Activated naive CD4-positive, alpha-beta T cell treated with anti-CD3 and anti-CD28 coated beads, Interleukin-2, amount 10 ng/mL, durations not matched to agents 7 days and 5 days (primary cell): ENCODE measurements around the gene ZMYND15.

ENCODE experiments used
- CTCF ChIA-PET: fragments of 350-600 bp; sonication (Branson Sonifier 250); formaldehyde crosslinking; loops from one replicate; lab custom pipeline; 2021; ENCODE audit warnings: antibody characterized with exemption; lab: Charles Lee
- DNase-seq: peaks from one replicate; pipeline ENCODE4 v3.0.0-alpha.2; 2020
- H3K27ac Mint-ChIP-seq: one replicate; pipeline ENCODE4 v1.8.0; 2021; ENCODE audit warnings: mild to moderate bottlenecking, moderate library complexity, mixed read lengths
- H3K27me3 Mint-ChIP-seq: one replicate; pipeline ENCODE4 v1.8.0; 2021; ENCODE audit warnings: mild to moderate bottlenecking, mixed read lengths
- H3K36me3 Mint-ChIP-seq: one replicate; pipeline ENCODE4 v1.8.0; 2021; ENCODE audit warnings: mixed read lengths
- H3K4me1 Mint-ChIP-seq: one replicate; pipeline ENCODE4 v1.8.0; 2021; ENCODE audit warnings: mixed read lengths
- H3K4me3 Mint-ChIP-seq: one replicate; pipeline ENCODE4 v1.8.0; 2021; ENCODE audit warnings: mild to moderate bottlenecking, moderate library complexity, mixed read lengths
- H3K9me3 Mint-ChIP-seq: one replicate; pipeline ENCODE4 v1.8.0; 2021; ENCODE audit warnings: mixed read lengths

ZMYND15 gene

GRCh38 chr17:4768298-4768697 lies 28.7 kb downstream of the ZMYND15 start:
- no peak overlapping the region for H3K27ac Mint-ChIP-seq
- peaks cover 16% of the 10 kb centered on the region for H3K4me1 Mint-ChIP-seq
- H3K36me3 Mint-ChIP-seq, result no peaks in the 10 kb centered on the region
- H3K27me3 Mint-ChIP-seq, result peaks cover 39% of the 10 kb centered on the region
- CTCF ChIA-PET, result interaction anchor here (0.5 to 0.6 kb wide), 2 partner anchors 56 to 695 kb away, joined by 3 read pairs; no protein-coding TSS in a partner anchor
- no peak for DNase-seq
- no peak overlapping the region for H3K4me3 Mint-ChIP-seq
- H3K9me3 Mint-ChIP-seq, result no peaks in the 10 kb centered on the region

- Mint-ChIP-seq H3K9me3 (no peaks in the 10 kb centered on the region), H3K4me3 (no peak overlapping the region), H3K4me1 (peaks cover 16% of the 10 kb centered on the region), H3K27ac (no peak overlapping the region), H3K36me3 (no peaks in the 10 kb centered on the region), H3K27me3 (peaks cover 45% of the 10 kb centered on the region)
- no peak for DNase-seq
- CTCF ChIA-PET, result no interaction called here
Measured at GRCh38 chr17:4769628-4770027, 30.0 kb downstream of the ZMYND15 start.

GRCh38 chr17:4771519-4772234 lies 32.0 kb downstream of the ZMYND15 start, which contains the start of gene TM4SF5:
TSS of gene TM4SF5 (plus strand) at chr17:4771886. CDS start at chr17:4771923, 37 bp downstream.
- H3K4me1 Mint-ChIP-seq, result peaks cover 16% of the 10 kb centered on the region
- no peak within 1 kb of the TSS for H3K4me3 Mint-ChIP-seq
- peak; percentile 64 for DNase-seq
- CTCF ChIA-PET, result no interaction called here
- no peaks in the 10 kb centered on the region for H3K9me3 Mint-ChIP-seq
- H3K36me3 Mint-ChIP-seq, result no peaks in the 10 kb centered on the region
- H3K27ac Mint-ChIP-seq, result peak within 1 kb of the TSS; percentile 1
- peaks cover 45% of the 10 kb centered on the region for H3K27me3 Mint-ChIP-seq

GRCh38 chr17:4772235-4772613 lies 32.6 kb downstream of the ZMYND15 start:
- CTCF ChIA-PET, result no interaction called here
- Mint-ChIP-seq H3K27me3 (peaks cover 45% of the 10 kb centered on the region), H3K4me1 (peaks cover 16% of the 10 kb centered on the region), H3K9me3 (no peaks in the 10 kb centered on the region), H3K4me3 (no peak overlapping the region), H3K27ac (no peak overlapping the region), H3K36me3 (no peaks in the 10 kb centered on the region)
- DNase-seq, result no peak

GRCh38 chr17:4777969-4778760 lies 38.5 kb downstream of the ZMYND15 start:
- CTCF ChIA-PET, result interaction anchor here (2.2 kb wide), 1 partner anchor 12 kb away, joined by 7 read pairs; no protein-coding TSS in a partner anchor
- no peak for DNase-seq
- Mint-ChIP-seq H3K9me3 (no peaks in the 10 kb centered on the region), H3K4me1 (peaks cover 3% of the 10 kb centered on the region), H3K27ac (no peak overlapping the region), H3K27me3 (peaks cover 59% of the 10 kb centered on the region), H3K4me3 (no peak overlapping the region), H3K36me3 (no peaks in the 10 kb centered on the region)

GRCh38 chr17:4780325-4780955 lies 40.8 kb downstream of the ZMYND15 start:
- Mint-ChIP-seq H3K9me3 (no peaks in the 10 kb centered on the region), H3K36me3 (no peaks in the 10 kb centered on the region), H3K27me3 (peaks cover 74% of the 10 kb centered on the region), H3K4me1 (peaks cover 12% of the 10 kb centered on the region), H3K27ac (no peak overlapping the region), H3K4me3 (no peak overlapping the region)
- DNase-seq, result no peak
- CTCF ChIA-PET, result interaction anchor here (0.7 to 2.2 kb wide), 2 partner anchors 10 to 154 kb away, joined by 4 to 7 read pairs; no protein-coding TSS in a partner anchor

- H3K9me3 Mint-ChIP-seq, result no peaks in the 10 kb centered on the region
- DNase-seq, result peak; percentile 48
- CTCF ChIA-PET, result interaction anchor here (1.1 to 1.6 kb wide), 2 partner anchors 10 to 50 kb away, joined by 3 to 8 read pairs; no protein-coding TSS in a partner anchor
- no peak overlapping the region for H3K27ac Mint-ChIP-seq
- peaks cover 30% of the 10 kb centered on the region for H3K4me1 Mint-ChIP-seq
- peaks cover 95% of the 10 kb centered on the region for H3K27me3 Mint-ChIP-seq
- H3K4me3 Mint-ChIP-seq, result no peak overlapping the region
- H3K36me3 Mint-ChIP-seq, result no peaks in the 10 kb centered on the region
Measured at GRCh38 chr17:4782652-4783051, 43.0 kb downstream of the ZMYND15 start.

GRCh38 chr17:4785311-4786105 lies 45.9 kb downstream of the ZMYND15 start:
- CTCF ChIA-PET, result interaction anchor here (1.0 to 3.6 kb wide), 3 partner anchors 50 to 118 kb away, joined by 3 to 14 read pairs (median 5); partner anchors contain the start of gene ARRB2
- peaks cover 88% of the 10 kb centered on the region for H3K27me3 Mint-ChIP-seq
- no peak for DNase-seq
- H3K9me3 Mint-ChIP-seq, result no peaks in the 10 kb centered on the region
- peak overlapping the region; percentile 28 for H3K27ac Mint-ChIP-seq
- H3K4me1 Mint-ChIP-seq, result peaks cover 39% of the 10 kb centered on the region
- H3K4me3 Mint-ChIP-seq, result no peak overlapping the region
- no peaks in the 10 kb centered on the region for H3K36me3 Mint-ChIP-seq

- H3K27me3 Mint-ChIP-seq, result peaks cover 82% of the 10 kb centered on the region
- DNase-seq, result no peak
- H3K36me3 Mint-ChIP-seq, result no peaks in the 10 kb centered on the region
- no peak within 1 kb of the TSS for H3K4me3 Mint-ChIP-seq
- H3K4me1 Mint-ChIP-seq, result peaks cover 44% of the 10 kb centered on the region
- no peaks in the 10 kb centered on the region for H3K9me3 Mint-ChIP-seq
- peak within 1 kb of the TSS; percentile 28 for H3K27ac Mint-ChIP-seq
- CTCF ChIA-PET, result interaction anchor here (1.3 to 3.6 kb wide), 3 partner anchors 50 to 95 kb away, joined by 5 to 14 read pairs (median 8); partner anchors contain the start of gene ARRB2
Measured at GRCh38 chr17:4786106-4786511, 46.5 kb downstream of the ZMYND15 start, which contains the start of gene VMO1. TSS of gene VMO1 (minus strand) at chr17:4786364. CDS start at chr17:4786352, 12 bp downstream.

- H3K9me3 Mint-ChIP-seq, result no peaks in the 10 kb centered on the region
- no peak overlapping the region for H3K4me3 Mint-ChIP-seq
- CTCF ChIA-PET, result interaction anchor here (1.3 to 3.6 kb wide), 3 partner anchors 51 to 95 kb away, joined by 5 to 14 read pairs (median 8); partner anchors contain the start of gene ARRB2
- no peaks in the 10 kb centered on the region for H3K36me3 Mint-ChIP-seq
- peaks cover 46% of the 10 kb centered on the region for H3K4me1 Mint-ChIP-seq
- H3K27ac Mint-ChIP-seq, result no peak overlapping the region
- no peak for DNase-seq
- H3K27me3 Mint-ChIP-seq, result peaks cover 80% of the 10 kb centered on the region
Measured at GRCh38 chr17:4786516-4786915, 46.9 kb downstream of the ZMYND15 start.

- peak overlapping the region; percentile 35 for H3K4me3 Mint-ChIP-seq
Measured at GRCh38 chr17:4788159-4788806, 48.6 kb downstream of the ZMYND15 start.

GRCh38 chr17:4788807-4789700 lies 49.4 kb downstream of the ZMYND15 start, which contains the start of gene GLTPD2:
TSS of gene GLTPD2 (plus strand) at chr17:4788964. CDS start at chr17:4789012, 48 bp downstream.
- CTCF ChIA-PET, result interaction anchor here (0.6 to 3.9 kb wide), 18 partner anchors 9 to 222 kb away, joined by 3 to 28 read pairs (median 7); partner anchors contain the start of genes ARRB2, C17orf107, CHRNE and MED11
- H3K27ac Mint-ChIP-seq, result peak within 1 kb of the TSS; percentile 56
- no peaks in the 10 kb centered on the region for H3K9me3 Mint-ChIP-seq
- H3K36me3 Mint-ChIP-seq, result no peaks in the 10 kb centered on the region
- peaks cover 72% of the 10 kb centered on the region for H3K27me3 Mint-ChIP-seq
- H3K4me3 Mint-ChIP-seq, result peak within 1 kb of the TSS; percentile 66
- H3K4me1 Mint-ChIP-seq, result peaks cover 43% of the 10 kb centered on the region
- DNase-seq, result no peak

More at GRCh38 chr17:4788159-4788806, 48.6 kb downstream of the ZMYND15 start:
- no peak for DNase-seq
- Mint-ChIP-seq H3K27me3 (peaks cover 78% of the 10 kb centered on the region), H3K27ac (no peak overlapping the region), H3K4me1 (peaks cover 43% of the 10 kb centered on the region), H3K36me3 (no peaks in the 10 kb centered on the region), H3K9me3 (no peaks in the 10 kb centered on the region)
- CTCF ChIA-PET, result interaction anchor here (0.7 to 3.9 kb wide), 5 partner anchors 52 to 115 kb away, joined by 3 to 28 read pairs (median 8); partner anchors contain the start of genes ARRB2 and CHRNE
